HepG2 (cell line): ENCODE measurements around the gene PKD2L1. TPM values are rescaled to one million over a fixed set of nuclear protein-coding genes. Genes with fewer than 3 reads are reported as not detected.

Experiments
- AKAP8 ChIP-seq: sonication (generic); formaldehyde crosslinking; IDR thresholded peaks from 2 replicates; pipeline ENCODE4 v1.5.1; 2020; ENCODE audit warnings: mild to moderate bottlenecking, missing genetic modification reagents
- ATRX ChIP-seq: sonication (generic); formaldehyde crosslinking; IDR thresholded peaks from 2 replicates; pipeline ENCODE4 v1.4.0; 2020; ENCODE audit warnings: missing genetic modification reagents, borderline replicate concordance
- ETS1 ChIP-seq: sonication (generic); formaldehyde crosslinking; IDR thresholded peaks from 2 replicates; pipeline ENCODE4 v1.4.0; 2020; ENCODE audit warnings: missing genetic modification reagents
- ETV6 ChIP-seq: sonication (generic); formaldehyde crosslinking; conservative IDR thresholded peaks from 2 replicates; pipeline ENCODE4 v1.4.0; 2020; ENCODE audit warnings: missing genetic modification reagents
- FLYWCH1 ChIP-seq: sonication (generic); formaldehyde crosslinking; IDR thresholded peaks from 2 replicates; pipeline ENCODE4 v1.8.1; 2023; ENCODE audit warnings: mild to moderate bottlenecking, missing genetic modification reagents
- GMEB2 ChIP-seq: IDR thresholded peaks from 2 replicates; pipeline ENCODE4 v1.6.1; 2016; ENCODE audit warnings: missing biosample characterization, missing genetic modification reagents, low read depth
- JUN ChIP-seq: sonication (generic); formaldehyde crosslinking; IDR thresholded peaks from 2 replicates; pipeline ENCODE4 v1.4.0; 2020; ENCODE audit warnings: mild to moderate bottlenecking, missing genetic modification reagents
- PRDM10 ChIP-seq: sonication (generic); formaldehyde crosslinking; IDR thresholded peaks from 2 replicates; pipeline ENCODE4 v1.4.0; 2020; ENCODE audit warnings: low read depth, missing genetic modification reagents
- SALL1 ChIP-seq: sonication (generic); formaldehyde crosslinking; IDR thresholded peaks from 2 replicates; pipeline ENCODE4 v1.8.0; 2022; ENCODE audit warnings: mild to moderate bottlenecking, missing genetic modification reagents
- SAP130 ChIP-seq: IDR thresholded peaks from 2 replicates; pipeline ENCODE4 v1.6.1; 2016; ENCODE audit warnings: low read depth
- SKIL ChIP-seq: sonication (generic); formaldehyde crosslinking; IDR thresholded peaks from 2 replicates; pipeline ENCODE4 v1.8.0; 2022; ENCODE audit warnings: missing genetic modification reagents, mild to moderate bottlenecking, moderate library complexity, borderline replicate concordance
- U2AF1 ChIP-seq: fragments of 200-400 bp; formaldehyde crosslinking; optimal IDR thresholded peaks from 2 replicates; pipeline ENCODE3; 2017; ENCODE audit warnings: mild to moderate bottlenecking, low read depth, low read length
- ZFP82 ChIP-seq: sonication (generic); formaldehyde crosslinking; IDR thresholded peaks from 2 replicates; pipeline ENCODE4 v1.5.1; 2020; ENCODE audit warnings: mild to moderate bottlenecking, missing genetic modification reagents, borderline replicate concordance
- ZFYVE20 ChIP-seq: sonication (generic); formaldehyde crosslinking; IDR thresholded peaks from 2 replicates; pipeline ENCODE4 v1.8.0; 2023; ENCODE audit warnings: low read depth, mild to moderate bottlenecking, moderate library complexity, missing genetic modification reagents, borderline replicate concordance
- ZIK1 ChIP-seq: sonication (generic); formaldehyde crosslinking; IDR thresholded peaks from 2 replicates; pipeline ENCODE4 v1.5.0; 2020; ENCODE audit warnings: mild to moderate bottlenecking, low read depth, missing genetic modification reagents, borderline replicate concordance
- ZMYM3 ChIP-seq: sonication (generic); formaldehyde crosslinking; IDR thresholded peaks from 2 replicates; pipeline ENCODE4 v1.5.1; 2020; ENCODE audit warnings: mild to moderate bottlenecking, missing genetic modification reagents
- ZMYM4 ChIP-seq: sonication (generic); formaldehyde crosslinking; IDR thresholded peaks from 2 replicates; pipeline ENCODE4 v1.8.1; 2023; ENCODE audit warnings: mild to moderate bottlenecking, missing genetic modification reagents
- ZNF235 ChIP-seq: sonication (generic); formaldehyde crosslinking; IDR thresholded peaks from 2 replicates; pipeline ENCODE4 v1.8.1; 2023; ENCODE audit warnings: mild to moderate bottlenecking, missing genetic modification reagents, borderline replicate concordance
- ZNF674 ChIP-seq: sonication (generic); formaldehyde crosslinking; IDR thresholded peaks from 2 replicates; pipeline ENCODE4 v1.5.0; 2020; ENCODE audit warnings: low read depth, mild to moderate bottlenecking, missing genetic modification reagents
- ZNF781 ChIP-seq: sonication (generic); formaldehyde crosslinking; IDR thresholded peaks from 2 replicates; pipeline ENCODE4 v1.5.1; 2020; ENCODE audit warnings: borderline replicate concordance, mild to moderate bottlenecking, missing genetic modification reagents; ENCODE audit errors: not compliant biosample characterization
- polyA plus RNA-seq, 8 experiments: library from polyadenylated mRNA; depleted of rRNA in 3 of 8; stranded (reverse) in 7 of 8; unstranded in 1 of 8; fragments of >200 nt; fragmentation: Illumina TruSeq in 4 of 8; extraction: Trizol in 4 of 8; gene quantifications; 2 replicates each; pipeline versions ENCODE4 v1.2.1 to v1.2.3, GENCODE V29; 2011 to 2016; ENCODE audit warnings: low read depth in 4 of 8, missing spikeins in 1 of 8, mixed read lengths in 1 of 8; ENCODE audit not compliant: insufficient read depth in 1 of 8
- total RNA-seq, 5 experiments: library from RNA; depleted of rRNA; stranded (reverse); fragments of >200 nt; fragmentation: Illumina TruSeq; extraction: Trizol; gene quantifications; 2 replicates each; pipeline ENCODE4 v1.2.3, GENCODE V29; 2016; ENCODE audit warnings: low read depth in 1 of 5

Gene PKD2L1
- total and polyA plus RNA-seq, 2 of the 13 experiments (the other 11 are each of a cell fraction or from before 2014, with no cell fraction given): 0.07 to 0.15 TPM

- TF ChIP-seq SKIL (no peak), ZFP82 (no peak), FLYWCH1 (CRISPR knock-in tag) (no peak), SALL1 (CRISPR knock-in tag) (peak; percentile 86), ETV6 (CRISPR knock-in tag) (0 out of 2 replicates have a peak, but pooled peaks have one; percentile 12), ZNF781 (CRISPR knock-in tag) (no peak), GMEB2 (CRISPR knock-in tag) (no peak), AKAP8 (no peak), JUN (CRISPR knock-in tag) (no peak), ETS1 (CRISPR knock-in tag) (no peak), ZMYM4 (CRISPR knock-in tag) (peak; percentile 63; the same call in 1 of the 2 replicates), ZNF674 (CRISPR knock-in tag) (no peak), SAP130 (CRISPR knock-in tag) (no peak; the same call in 1 of the 2 replicates), PRDM10 (CRISPR knock-in tag) (no peak), ATRX (CRISPR knock-in tag) (no peak), ZIK1 (0 out of 2 replicates have a peak, but pooled peaks have one; percentile 36), U2AF1 (no peak), ZMYM3 (CRISPR knock-in tag) (no peak), ZNF235 (CRISPR knock-in tag) (0 out of 2 replicates have a peak, but pooled peaks have one; percentile 67), ZFYVE20 (CRISPR knock-in tag) (no peak)
Observed at GRCh38 chr10:100286051-100287033, 43.7 kb downstream of the PKD2L1 start, which contains the start of gene BLOC1S2 (continued).
